GM18498 (cell line): ENCODE data around the gene GABRB1.
"Not testable (repeated sequence)": the region's sequence is repeated elsewhere in the genome, so short reads cannot be mapped to it uniquely, and the experiment has no call there.

Experiments used
- ATAC-seq: cut with Tn5 transposase; IDR thresholded peaks from one replicate; pipeline ENCODE4 v1.9.1; 2021; ENCODE audit warnings: mild to moderate bottlenecking, moderate library complexity; ENCODE audit not compliant: unreplicated experiment

Gene GABRB1

DNA sequence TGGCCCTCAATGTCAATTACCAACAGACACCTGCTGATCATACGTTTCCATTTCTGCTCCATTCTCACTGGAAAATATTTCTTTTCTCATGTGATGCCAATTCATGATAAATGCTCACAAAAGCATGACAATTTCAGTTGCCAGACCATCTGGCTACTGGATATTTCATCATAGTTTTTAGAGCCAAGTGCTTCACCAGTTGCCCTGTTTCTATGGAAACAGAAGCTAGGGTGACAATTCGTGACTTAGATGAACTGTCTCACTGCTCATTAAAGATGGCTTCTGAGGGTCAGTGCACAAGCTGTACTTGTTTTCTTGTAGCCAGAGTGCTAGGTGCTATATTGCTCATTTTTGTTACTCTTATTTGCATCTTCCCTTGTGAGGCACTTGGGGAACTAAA lies 247.3 kb downstream of the GABRB1 start:
- no peak for ATAC-seq

DNA sequence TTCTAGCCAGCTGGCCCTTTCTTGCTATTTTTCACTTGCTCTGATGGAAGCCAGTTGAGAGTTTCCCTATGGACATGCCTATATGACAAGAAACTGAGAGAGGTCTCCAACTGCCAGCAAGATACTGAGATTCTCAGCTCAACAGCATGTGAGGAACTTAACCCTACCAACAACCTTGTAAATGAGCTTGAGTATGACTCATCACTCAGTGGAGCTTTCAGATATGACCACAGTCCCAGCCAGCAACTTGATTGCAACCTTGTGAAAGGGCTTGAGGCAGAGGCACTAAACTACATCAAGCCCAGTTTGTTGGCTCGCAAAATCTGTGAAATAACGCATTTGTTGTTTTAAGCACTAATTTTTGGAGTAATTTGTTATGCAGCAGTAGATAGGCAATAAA lies 256.4 kb downstream of the GABRB1 start:
- peak; percentile 89 for ATAC-seq

DNA sequence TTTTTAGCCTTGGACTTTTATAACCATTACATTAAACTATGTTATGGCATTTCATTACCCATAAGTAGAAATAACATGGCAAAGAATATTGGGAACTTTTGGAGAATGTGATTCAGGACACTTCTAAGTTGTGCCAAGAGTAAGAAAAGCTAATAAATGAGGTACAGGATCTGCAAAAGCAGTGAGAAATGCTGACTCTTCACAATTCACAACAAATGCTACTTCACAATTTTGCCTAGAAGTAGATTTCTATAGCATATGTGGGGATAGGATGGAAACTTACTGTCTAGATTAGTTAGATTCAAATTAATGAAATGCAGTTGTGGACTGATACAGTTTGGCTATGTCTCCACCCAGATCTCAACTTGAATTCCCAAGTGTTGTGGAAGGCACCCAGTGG lies 258.4 kb downstream of the GABRB1 start:
- ATAC-seq = no peak

DNA sequence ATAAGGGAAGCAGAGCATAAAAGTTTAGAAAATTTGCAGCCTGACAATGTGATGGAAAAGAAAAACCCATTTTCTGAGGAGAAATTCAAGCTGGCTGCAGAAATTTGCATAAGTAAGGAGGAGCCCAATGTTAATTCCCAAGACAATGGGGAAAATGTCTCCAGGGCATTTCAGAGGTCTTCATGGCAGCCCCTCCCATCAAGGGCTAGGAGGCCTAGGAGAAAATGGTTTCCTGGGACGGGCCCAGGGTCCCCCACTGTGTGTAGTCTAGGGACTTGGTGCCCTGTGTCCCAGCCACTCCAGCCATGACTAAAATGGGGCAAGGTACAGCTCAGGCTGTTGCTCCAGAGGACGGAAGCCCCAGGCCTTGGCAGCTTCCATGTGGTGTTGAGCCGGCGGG lies 259.5 kb downstream of the GABRB1 start:
- ATAC-seq = not testable (repeated sequence)

DNA sequence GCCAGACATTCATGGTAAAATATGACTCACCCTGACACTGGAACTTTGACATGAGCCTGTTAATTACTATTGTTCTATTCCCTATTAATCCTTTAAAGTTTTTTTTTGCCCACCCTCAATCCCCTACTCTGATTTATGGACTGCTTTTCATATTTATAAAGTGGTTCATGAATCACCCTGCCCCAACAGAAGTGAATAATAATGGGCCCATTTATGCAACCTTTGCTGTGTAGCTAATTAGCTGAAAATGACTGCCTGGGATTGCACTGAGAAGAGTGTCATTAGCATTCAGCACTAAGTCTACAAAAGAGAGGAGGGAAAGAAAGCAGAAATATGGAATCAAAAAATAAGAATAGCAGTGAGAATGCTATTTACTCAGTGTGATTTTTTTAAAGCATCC lies 277.8 kb downstream of the GABRB1 start:
- ATAC-seq = no peak

DNA sequence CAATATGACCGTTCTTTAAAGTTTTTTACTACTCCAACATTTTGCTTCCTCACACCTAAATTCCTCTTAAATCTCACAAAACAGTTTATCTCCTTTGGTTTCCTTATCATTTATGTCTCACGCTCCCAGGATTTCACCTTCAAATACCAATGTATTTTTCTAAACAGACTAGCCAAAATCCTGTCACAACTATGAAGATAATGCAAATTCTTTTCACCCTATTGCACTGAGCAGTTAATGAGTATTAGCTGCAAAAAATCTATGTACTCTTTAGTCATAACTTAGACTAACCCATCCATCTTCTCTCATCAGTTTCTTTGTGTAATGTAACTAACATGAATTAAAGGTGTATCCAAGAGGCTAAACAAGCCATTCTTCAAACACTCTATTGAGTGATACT lies 280.8 kb downstream of the GABRB1 start:
- ATAC-seq = no peak

DNA sequence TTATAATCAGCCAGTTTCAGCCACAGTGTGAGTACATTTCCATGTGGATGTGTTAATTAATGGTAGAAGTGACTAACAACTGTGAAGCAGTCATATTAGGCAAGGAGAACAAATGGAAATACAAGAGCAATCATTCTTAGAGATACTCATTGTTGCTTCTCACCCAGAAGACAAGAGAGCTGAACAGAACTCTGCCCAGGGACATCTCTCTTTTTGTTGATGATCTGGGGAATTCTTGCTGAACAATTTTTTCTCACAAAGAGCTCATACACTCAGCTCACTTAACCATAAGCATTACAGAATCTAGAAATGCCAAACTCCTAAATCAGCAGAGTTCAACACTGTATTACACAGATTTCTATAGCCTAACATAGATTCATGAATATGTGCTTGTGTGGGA lies 282.0 kb downstream of the GABRB1 start:
- ATAC-seq = no peak

DNA sequence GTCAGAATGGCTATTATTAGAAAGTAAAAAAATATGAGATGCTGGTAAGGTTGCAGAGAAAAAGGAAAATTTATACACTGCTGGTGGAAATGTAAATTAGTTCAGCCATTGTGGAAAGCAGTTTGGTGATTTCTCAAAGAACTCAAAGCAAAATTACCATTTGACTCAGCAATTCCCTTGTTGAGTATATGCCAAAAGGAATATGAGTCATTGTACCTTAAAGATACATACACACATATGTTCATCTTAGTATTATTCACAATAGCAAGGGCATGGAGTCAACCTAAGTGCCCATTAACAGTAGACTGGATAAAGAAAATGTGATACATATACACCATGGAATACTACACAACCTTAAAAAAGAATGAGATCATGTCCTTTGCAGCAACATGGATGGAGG lies 284.0 kb downstream of the GABRB1 start:
- peak; percentile 68 for ATAC-seq

DNA sequence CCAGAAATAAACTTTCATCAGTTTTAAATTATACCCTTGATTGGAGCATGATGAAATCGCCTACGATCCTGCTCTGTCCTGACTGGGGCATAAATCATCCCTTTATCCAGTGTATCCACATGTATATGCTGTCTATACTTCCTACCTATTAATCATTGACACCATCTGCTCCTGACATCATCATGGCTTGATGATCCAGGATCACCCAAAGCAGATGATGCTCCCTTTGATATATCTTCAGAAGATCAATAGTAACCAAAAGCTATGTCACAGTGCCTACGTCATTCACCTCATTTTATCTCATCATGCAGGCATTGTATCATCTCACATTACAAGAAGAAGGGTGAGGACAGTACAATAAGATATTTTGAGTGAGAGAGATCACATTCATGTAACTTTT lies 294.7 kb downstream of the GABRB1 start:
- no peak for ATAC-seq

DNA sequence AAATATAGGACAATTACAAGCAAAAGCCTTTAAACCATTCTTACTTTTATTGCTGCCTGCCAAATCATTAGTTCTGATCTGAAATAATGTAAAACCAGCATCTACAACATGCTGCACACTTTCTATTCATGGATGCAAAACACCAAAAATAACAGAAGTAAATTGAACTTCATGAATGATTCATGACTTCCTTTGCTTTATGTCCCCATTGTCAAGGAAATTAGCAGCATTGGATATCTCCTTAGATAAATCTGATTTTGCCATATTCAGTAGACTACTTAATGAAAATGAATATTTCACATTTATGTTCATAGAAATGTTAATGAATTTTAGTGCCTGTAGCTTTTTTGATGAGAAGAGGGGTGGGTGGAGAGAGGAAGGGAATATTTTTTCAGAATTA lies 299.5 kb downstream of the GABRB1 start:
- no peak for ATAC-seq

DNA sequence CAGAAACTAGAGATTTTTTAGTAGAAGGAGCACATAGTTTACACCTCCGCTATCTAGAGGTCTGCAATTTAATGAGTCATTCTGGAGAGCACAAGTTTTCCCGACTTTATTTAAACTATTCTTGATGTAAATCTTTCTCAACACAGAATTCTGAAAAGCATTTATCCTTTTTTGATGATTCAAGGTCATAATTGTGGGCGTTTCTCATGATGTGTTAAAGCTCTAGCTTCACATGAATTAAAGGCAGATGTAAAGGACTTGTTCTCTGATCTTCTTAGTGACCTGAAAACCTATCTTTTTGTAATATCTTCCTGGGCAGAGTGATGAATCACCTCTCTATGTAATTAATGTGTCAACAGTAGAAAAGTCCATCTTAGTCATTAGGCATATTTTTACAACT lies 303.3 kb downstream of the GABRB1 start:
- ATAC-seq = no peak

DNA sequence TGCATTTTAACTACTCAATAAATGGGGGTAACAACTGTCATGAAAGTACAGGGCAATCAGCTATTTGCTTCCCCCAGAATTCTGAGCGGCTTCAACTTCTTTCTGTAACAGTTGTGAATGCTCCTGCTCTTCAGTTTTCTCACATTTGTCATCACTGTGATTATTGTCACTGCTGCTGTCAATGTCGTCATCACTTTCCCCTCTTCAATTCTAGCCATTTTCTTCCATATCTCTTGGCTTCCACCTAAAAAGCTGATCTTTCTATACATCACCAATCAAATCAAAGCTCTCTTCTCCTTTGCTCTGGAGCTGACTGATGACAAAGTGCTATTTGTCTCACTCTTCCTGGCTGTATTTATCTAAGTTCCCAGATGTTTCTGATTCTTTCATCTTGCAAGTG lies 306.5 kb downstream of the GABRB1 start:
- no peak for ATAC-seq

DNA sequence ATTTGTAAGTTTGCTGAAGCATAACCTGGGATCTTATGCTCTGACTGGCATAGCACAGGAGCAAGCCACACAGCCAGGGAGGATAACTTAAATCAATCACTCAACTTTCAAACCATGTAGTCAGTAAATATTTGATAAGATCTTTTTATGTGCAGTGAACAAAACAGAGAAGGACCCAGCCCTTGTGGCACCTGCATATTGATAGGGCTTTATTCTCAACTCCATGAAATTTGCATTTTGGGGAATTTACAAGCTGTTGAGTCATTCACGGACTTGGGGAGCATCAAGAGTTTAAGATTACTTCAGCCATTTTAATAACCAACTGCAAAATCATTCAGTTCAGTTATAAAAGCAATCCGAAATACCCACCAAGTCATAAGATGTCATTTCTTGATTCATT lies 309.5 kb downstream of the GABRB1 start:
- no peak for ATAC-seq

DNA sequence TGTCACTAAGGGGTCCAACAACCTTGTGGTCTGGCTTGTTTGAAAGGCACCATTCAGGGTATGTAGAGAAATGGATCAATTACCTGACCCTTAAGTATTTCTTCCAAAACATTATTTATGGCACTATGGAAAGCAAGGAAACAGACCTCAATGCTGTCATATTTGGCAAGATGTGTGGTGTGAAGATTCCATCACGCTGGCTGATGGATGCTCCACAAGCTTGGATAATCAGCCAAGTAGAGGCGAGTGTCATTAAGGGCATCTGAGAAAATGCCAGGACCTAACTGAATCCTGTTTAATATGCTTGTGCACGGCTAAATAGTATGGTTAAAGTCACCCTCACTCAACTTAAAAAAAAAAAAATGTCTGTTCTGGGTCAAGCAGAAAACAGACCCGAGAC lies 311.4 kb downstream of the GABRB1 start:
- ATAC-seq = no peak

DNA sequence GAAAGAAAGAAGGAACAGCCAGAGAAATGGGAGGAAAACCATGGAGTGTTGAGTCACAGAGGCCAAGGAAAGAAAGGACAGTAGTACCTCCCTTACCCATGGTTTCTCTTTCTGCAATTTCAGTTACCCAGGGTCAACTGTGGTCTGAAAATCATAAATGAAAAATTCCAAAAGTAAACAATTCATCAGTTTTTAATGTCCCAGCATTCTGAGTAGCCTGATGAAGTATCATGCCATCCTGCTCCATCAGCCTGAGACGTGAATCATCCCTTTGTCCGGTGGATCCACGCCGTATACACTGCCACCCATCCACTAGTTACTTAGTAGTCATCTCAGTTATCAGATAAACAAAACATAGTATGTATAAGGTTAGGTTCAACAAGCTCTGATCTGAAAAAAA lies 318.0 kb downstream of the GABRB1 start:
- ATAC-seq = no peak

DNA sequence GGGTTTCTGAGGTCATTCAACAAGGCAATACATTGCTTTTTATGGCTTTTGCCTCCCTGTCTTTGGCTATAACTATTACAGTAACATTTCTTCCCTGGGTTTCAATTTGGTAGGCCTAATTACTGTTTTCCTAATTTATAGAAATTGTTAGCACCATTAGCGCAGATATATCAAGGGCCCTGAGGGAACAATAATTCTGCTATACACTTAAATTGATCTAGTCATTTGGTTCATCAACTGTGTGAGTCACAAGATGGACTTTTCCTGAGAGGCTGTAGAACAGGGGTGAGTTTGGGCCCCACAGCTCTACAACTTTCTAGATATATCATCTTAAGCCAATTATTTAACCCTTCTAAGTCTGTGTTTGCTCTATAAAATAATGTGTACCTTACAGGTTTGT lies 324.2 kb downstream of the GABRB1 start:
- ATAC-seq = no peak

DNA sequence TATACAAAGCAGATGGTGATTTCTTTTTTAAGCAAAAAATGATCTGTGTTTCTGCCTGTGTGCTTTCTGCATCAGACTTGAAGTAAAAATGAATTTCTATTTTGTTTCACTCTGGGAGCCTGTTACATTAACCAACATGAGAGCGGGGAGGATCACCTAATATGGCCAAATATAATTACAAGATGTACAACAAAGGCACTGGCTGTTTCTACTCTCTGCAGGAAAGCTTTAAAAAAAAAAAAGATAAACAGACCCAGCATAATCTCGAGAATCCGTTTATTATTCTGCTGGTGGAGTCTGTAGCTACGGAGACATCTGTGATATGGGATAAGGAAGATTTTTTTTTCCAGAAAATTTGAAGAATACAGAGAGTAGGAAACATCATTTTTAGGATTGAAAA lies 328.5 kb downstream of the GABRB1 start:
- no peak for ATAC-seq

DNA sequence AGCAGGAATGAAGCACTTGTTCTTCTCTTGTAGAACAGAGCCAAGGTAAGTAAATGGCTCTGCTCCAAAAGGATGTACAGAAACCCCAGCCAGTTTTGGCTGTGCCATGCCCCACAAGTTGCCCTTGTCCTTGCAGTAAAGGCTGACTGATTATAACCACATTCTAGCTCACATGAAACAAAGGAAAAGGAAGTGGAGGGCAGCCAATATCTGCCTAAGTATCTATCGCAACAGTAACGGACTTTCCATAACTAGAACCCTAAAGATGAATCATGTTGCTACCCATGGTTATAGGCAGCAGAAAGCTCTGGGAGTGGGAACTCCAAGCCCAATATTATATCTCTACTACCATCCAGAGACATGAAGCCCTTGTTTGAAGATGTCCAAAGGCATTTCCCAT lies 336.4 kb downstream of the GABRB1 start:
- ATAC-seq = no peak

DNA sequence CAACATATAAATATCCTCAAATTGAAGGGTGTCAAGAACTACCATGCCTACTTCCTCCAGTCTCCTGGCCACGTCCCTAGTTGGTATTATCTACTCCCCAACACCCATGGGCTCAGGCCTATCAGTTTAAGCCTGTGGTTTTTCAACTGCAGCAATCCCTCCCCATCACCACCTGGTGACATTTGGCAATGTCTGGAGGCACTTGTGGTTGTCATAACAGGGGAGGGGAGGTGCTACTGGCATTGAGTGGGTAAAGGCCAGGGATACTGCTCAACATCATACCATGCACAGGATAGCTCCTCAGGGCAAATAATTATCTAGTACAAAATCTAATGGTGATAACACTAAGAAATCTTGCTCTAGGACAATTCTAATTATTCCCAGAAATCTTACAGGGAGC lies 336.8 kb downstream of the GABRB1 start:
- no peak for ATAC-seq

DNA sequence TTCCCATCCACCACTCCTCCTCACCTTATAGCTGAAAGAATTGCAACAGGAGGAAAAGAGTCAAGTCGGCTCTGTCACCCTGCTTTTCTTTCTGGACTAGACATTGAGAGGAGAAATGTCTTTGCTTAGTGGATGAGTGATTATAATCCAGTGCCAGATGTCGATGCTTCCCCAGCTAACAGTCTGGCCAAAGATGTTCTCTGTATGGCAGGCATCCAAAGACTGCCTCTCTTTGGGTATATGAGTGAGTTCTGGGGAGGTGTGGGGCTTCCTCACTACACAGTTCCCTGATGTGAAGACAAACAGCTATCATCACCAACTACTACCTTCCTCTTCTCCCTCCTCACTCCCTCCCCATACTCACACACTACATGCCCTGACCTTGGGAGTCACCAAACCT lies 341.2 kb downstream of the GABRB1 start:
- no peak for ATAC-seq

DNA sequence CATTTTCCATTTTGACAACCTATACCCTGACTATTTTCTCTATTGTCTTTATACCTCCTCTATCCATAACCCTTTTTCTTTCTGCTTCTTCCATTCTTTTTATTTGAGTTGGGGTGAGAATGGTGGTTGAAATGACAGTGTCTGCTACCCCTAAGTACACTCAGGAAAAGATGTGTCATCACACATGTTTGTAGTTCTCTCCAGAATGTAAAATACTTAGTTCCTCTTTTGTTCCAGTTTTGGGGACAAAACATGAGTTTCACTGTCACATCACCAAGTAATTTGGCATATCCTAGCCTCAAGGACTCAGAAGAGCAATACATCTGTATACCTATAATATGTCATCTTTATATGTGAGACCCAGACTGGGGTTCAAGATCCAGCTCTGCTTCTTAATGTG lies 341.8 kb downstream of the GABRB1 start:
- peak; percentile 59 for ATAC-seq

DNA sequence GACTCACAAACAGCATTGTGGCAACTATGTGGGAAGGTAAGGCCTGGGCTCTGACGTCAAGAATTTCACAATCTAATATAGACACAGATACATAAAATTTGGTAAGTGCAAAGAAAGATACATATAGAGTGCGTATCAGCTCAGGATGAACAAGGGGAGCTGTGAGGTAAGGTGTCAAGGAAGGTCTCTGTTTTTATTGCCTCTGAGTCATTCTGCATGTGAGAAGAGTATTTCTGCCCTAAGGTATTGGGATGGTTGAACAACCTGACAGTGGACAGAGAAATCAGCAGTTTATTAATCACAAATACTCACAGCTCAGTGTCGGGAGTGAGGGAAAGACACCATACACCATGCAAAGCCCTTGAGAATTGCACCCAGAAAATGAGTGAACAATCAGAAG lies 342.3 kb downstream of the GABRB1 start:
- no peak for ATAC-seq

DNA sequence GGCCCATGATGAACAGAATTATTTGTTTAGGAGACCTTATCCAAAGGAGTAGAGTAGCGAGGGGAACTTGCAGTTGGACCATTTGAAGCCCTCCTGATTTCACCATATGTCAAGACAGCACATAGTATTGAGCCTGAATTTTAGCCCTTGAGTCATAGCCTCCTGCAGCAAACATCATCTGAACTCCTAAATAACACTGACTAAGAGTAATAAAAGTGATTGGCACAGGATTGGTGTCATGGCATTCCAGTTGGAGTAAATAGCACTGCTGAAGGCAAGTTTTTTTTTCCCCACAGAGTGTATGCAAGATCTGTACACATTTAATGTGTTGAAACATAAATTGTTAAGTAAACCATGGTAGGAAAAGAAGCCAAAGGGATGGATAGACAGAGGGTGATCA lies 343.1 kb downstream of the GABRB1 start:
- ATAC-seq = no peak

DNA sequence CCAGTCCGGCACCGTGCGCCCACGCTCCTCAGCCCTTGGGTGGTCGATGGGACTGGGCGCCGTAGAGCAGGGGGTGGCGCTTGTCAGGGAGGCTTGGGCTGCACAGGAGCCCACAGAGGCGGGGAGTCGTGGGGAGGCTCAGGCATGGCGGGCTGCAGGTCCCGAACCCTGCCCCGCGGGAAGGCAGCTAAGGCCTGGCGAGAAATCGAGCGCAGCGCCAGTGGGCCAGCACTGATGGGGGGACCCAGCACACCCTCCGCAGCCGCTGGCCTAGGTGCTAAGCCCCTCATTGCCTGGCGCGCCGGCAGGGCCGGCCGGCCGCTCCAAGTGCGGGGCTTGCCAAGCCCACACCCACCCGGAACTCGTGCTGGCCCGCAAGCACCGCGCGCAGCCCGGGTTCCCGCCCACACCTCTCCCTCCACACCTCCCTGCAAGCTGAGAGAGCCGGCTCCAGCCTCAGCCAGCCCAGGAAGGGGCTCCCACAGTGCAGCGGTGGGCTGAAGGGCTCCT lies 346.7 kb downstream of the GABRB1 start:
- not testable (repeated sequence) for ATAC-seq
